Activated CD4-positive, CD25-positive, alpha-beta regulatory T cell treated with anti-CD3 and anti-CD28 coated beads, Interleukin-2, amount 50 U/mL, for 24 hours (primary cell): Measurements from ENCODE around the gene ELAPOR2.
"Not testable (repeated sequence)": the region's sequence is repeated elsewhere in the genome, so short reads cannot be mapped to it uniquely, and the experiment has no call there.

ENCODE experiments used
- ATAC-seq, 2 donors: fragments of 150-1000 bp; cut with Tn5 transposase; one replicate each; pipeline ENCODE4 v1.10.0; 2021; ENCODE audit warnings: mild to moderate bottlenecking in 1 of 2, moderate library complexity in 1 of 2

Gene ELAPOR2

GRCh38 chr7:87059525-87060287 lies at the start of gene ELAPOR2:
ELAPOR2 (minus strand) TSS chr7:87059654; CDS start chr7:87059513, 141 bp downstream.
- ATAC-seq = peak; percentile 87 to 88

GRCh38 chr7:87107949-87108776 lies 48.7 kb upstream of the ELAPOR2 start:
- ATAC-seq = no peak

DNA sequence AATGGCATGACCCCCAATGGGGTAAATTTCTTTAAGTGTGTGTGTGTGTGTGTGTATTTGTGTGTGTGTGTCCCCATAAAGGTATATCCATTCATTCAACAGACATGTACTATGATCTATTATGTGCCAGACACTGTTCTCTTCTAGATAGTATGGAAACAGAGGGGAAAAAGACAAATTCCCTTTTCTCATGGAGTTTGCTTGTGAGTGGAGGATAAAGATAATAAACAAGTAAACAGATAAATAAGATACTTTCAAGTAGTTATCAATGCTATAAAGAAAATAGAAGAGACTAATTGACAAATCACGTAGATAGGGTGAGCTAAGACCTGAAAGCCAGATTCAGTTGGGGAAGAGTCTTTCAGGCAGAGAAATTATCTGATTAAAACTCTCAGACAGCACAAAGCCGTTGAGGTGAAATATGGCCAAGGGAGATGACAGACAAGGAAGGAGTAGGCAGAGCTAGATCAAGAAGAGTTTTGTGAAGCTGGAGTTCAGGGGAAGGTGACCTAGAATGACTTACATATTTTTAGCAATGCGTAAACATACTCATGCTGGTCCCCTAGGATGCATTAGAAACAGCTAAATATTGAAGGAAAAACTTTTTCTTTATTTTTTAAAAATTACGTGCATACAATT lies 47.6 kb upstream of the ELAPOR2 start:
- ATAC-seq = no peak

GRCh38 chr7:87105401-87105800 lies 45.9 kb upstream of the ELAPOR2 start:
- no peak for ATAC-seq

DNA sequence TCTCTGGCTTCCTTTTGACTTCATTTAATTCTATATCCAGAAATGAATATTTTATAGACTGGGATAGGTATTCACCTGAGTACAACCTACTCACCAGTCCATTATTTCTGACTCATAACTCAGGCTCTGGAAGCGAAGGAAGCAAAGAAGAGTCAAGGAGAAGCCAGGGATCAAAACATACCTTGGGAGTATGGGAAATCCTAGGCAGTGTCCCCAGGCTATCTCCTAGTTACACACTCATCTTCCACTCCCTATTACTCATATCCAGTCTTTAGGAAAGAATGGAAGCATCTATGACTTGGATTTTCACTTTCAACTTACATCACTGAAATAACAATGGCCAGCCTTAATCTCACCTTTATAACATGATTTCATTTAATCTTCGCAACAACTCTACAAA lies 40.9 kb upstream of the ELAPOR2 start:
- no peak for ATAC-seq

DNA sequence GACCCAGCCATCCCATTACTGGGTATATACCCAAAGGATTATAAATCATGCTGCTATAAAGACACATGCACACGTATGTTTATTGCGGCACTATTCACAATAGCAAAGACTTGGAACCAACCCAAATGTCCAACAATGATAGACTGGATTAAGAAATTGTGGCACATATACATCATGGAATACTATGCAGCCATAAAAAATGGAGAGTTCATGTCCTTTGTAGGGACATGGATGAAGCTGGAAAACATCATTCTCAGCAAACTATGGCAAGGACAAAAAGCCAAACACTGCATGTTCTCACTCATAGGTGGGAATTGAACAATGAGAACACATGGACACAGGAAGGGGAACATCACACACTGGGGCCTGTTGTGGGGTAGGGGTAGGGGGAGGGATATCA lies 37.9 kb upstream of the ELAPOR2 start:
- not testable (repeated sequence) for ATAC-seq

DNA sequence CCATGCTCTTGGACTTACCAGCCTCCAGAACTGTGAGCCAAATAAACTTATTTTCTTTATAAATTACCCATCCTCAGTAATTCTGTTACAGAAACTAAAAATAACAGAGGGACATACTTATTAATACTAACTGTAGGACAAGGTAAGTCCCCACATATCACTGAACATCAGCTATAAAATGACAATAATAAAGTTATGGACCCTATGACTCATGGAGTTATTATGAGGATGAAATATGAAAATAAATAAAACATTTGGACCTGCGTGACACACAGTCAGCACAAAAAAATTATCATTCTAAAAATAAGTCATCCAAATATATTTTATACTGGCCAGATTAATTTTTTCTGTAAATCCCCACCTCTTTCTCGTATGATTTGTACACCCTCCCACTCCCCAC lies 34.9 kb upstream of the ELAPOR2 start:
- ATAC-seq = no peak

DNA sequence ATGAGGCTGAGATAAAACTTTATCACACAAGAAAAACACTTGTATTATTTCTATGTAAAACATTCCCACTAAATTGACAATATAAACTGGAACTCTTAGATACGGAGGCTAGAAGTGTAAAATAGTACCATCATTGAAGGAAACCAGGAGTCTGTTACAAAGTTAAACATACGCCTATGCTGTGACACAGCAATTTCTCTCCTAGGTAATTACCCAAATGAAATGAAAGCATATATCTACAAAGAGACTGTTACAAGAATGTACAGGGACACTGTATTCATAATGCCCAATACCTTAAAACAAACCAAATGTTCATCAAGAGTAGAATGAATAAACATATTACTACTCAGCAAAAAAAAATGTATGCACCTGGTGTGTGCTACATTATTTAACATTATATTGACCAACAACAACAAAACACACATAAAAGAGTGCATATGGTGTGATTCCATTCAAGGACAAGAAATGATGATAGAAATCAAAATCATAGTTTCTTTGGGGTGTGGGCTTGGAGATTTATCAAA lies 33.2 kb upstream of the ELAPOR2 start:
- ATAC-seq = no peak

GRCh38 chr7:87091487-87092066 lies 32.1 kb upstream of the ELAPOR2 start:
- ATAC-seq = no peak

DNA sequence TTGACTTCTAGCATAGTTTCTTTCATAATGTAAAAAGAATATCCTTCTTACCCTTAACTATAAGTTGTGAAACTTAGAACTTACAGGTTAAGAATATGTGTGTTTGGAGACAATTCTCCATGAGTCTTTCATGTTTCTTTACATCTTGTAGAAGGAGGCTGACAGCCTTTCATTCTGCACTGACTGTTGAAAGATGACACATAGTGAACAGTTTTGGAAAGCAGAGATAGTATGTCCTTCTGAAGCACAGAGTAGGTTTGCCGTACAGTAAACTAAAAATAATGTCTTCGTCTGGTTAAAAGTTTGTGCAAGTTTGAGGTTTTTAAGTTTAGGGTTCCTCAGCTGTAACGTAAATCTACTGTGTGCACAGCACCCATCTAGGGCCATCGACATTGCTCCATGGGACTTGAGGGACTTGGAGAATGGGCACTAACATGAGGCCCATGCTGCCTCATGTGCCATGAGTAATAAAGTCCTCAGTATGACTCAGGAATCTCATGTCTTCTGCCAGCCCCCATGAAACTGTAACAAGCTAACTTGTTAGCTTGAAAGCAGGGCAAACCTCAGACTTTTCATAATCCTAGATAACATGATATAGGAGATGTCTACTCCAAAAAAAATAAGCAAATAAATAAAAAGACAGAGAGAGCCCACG lies 24.5 kb upstream of the ELAPOR2 start:
- ATAC-seq = peak in 1 of 2 donors; percentile 45

GRCh38 chr7:87082675-87083074 lies 23.2 kb upstream of the ELAPOR2 start:
- no peak for ATAC-seq

DNA sequence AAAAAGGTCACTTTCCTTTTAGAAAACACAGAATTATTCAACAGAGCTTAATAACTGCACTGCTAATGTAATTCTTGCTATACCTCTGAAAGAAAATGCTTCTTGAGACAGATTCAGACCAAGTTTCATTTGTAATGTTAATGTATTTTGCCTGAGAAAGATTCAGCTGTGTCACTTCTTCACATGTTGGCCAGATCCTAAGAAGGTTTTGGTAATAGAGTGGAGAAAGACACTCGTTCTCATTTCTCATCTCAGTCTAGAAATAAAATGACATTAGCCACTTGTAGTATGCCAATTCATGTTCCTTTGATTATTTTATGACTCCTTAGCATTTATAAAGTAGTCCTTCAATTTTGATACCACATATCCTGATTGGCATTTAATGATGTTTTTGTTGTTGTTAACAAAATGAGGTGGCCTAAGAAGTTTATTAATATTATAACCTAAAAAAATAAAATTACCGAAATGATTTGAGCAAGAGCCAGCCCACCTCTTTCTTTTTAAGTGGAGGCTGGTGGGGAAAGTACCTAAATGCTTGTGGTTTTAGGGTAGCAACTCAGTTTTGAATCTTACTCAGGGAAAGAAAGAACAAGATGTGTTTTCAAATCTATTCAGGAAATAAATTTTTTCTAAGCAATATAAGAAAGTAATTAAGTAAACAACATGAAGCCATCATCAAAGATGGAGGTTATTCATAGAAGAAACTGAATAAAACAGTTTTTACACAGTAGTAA lies 16.4 kb upstream of the ELAPOR2 start:
- peak in 1 of 2 donors; percentile 51 for ATAC-seq

- no peak for ATAC-seq
Measured at GRCh38 chr7:87067788-87068187, 8.3 kb upstream of the ELAPOR2 start.

- no peak for ATAC-seq
Measured at GRCh38 chr7:87060288-87060537, 759 bp upstream of the ELAPOR2 start.

GRCh38 chr7:87058744-87059524 lies 520 bp downstream of the ELAPOR2 start:
- ATAC-seq = peak; percentile 33 to 37

DNA sequence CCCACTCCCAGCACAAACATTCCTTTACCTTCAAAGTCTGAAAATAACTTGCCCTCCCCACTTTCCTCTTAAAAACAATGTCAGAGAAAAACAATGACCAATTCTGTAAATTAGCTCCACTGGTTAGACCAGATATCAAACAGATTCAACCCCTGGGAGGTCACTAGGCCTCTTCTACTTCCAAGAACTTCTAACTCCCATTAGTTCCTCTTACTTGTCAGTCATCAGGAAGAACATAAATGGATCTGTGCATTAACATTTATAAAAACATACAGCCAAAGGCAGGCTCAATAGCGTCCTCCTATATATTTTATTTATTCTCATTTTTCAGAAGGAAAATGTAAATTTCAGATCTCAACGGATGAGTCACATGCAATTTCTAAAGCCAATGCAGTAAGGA lies 2.2 kb downstream of the ELAPOR2 start:
- ATAC-seq = no peak

DNA sequence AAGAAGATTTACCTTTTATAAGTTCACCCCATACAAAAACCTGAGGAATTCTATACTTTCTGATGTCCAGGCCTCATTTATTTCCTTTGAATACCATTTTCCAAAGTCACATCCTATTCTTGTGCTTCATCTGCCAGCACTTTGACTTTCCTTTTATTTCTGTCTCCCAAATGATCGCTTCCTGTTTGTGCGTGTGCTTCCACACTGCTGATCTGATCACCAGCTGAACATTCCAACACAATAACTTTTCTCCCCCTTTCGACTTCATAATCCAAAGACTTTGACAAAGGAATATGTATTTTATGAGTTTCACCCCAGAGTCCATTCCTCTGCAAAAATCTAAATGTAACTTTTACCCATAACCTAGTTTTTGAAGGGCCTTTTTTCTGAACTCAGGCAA lies 3.1 kb downstream of the ELAPOR2 start:
- ATAC-seq = no peak

- ATAC-seq = no peak
Measured at GRCh38 chr7:87048839-87049238, 10.6 kb downstream of the ELAPOR2 start.

DNA sequence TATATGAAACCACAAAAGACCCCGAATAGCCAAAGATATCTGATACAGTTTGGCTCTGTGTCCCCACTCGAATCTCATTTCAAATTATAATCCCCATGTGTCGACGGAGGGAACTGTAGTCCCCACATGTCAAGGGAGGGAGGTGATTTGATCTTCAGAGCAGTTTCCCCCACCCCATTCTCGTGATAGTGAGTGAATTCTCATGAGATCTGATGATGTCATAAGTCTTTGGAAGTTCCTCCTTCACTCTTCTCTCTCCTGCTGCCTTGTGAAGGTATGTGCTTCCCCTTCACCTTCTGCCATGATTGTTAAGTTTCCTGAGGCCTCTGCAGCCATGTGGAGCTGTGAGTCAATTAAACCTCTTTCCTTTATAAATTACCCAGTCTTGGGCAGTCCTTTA lies 13.0 kb downstream of the ELAPOR2 start:
- no peak for ATAC-seq

DNA sequence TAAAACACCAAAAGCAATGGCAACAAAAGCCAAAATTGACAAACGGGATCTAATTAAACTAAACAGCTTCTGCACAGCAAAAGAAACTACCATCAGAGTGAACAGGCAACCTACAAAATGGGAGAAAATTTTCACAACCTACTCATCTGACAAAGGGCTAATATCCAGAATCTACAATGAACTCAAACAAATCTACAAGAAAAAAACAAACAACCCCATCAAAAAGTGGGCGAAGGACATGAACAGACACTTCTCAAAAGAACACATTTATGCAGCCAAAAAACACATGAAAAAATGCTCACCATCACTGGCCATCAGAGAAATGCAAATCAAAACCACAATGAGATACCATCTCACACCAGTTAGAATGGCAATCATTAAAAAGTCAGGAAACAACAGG lies 14.7 kb downstream of the ELAPOR2 start:
- ATAC-seq = not testable (repeated sequence)

- ATAC-seq = not testable (repeated sequence)
Measured at GRCh38 chr7:87041586-87041985, 17.9 kb downstream of the ELAPOR2 start.
